WTC11 (cell line): Measurements from ENCODE around the gene SRD5A1. TPM values are rescaled to one million over a fixed set of nuclear protein-coding genes. Genes with fewer than 3 reads are reported as not detected.

Experiments
- ATAC-seq: fragments of 200-7000 bp; cut with Tn5 transposase; 2 replicates; pipeline ENCODE4 v1.10.0; 2021; ENCODE audit warnings: mild to moderate bottlenecking, moderate library complexity
- CTCF ChIA-PET: fragments of 300-600 bp; sonication (Branson Sonifier 250); formaldehyde crosslinking; loops from one replicate; lab custom pipeline; 2021; ENCODE audit warnings: antibody characterized with exemption; lab: Charles Lee
- POLR2A ChIA-PET: fragments of 350-600 bp; sonication (Branson Sonifier 250); formaldehyde crosslinking; loops from one replicate; lab custom pipeline; 2021; ENCODE audit warnings: antibody characterized with exemption; lab: Charles Lee
- DNase-seq: peaks from one replicate; pipeline ENCODE4 v3.0.0; 2021; ENCODE audit warnings: low spot score
- H3K27ac Mint-ChIP-seq: 2 replicates; pipeline ENCODE4 v1.8.0; 2021; ENCODE audit warnings: mixed read lengths
- H3K27me3 Mint-ChIP-seq: 2 replicates; pipeline ENCODE4 v1.8.0; 2021; ENCODE audit warnings: low read depth, mild to moderate bottlenecking, moderate library complexity, mixed read lengths
- H3K36me3 Mint-ChIP-seq: 2 replicates; pipeline ENCODE4 v1.8.0; 2021; ENCODE audit warnings: mixed read lengths
- H3K4me1 Mint-ChIP-seq: 2 replicates; pipeline ENCODE4 v1.8.0; 2022; ENCODE audit warnings: mixed read lengths
- H3K4me3 Mint-ChIP-seq: 2 replicates; pipeline ENCODE4 v1.8.0; 2021; ENCODE audit warnings: mild to moderate bottlenecking, moderate library complexity, mixed read lengths
- H3K9me3 Mint-ChIP-seq: 2 replicates; pipeline ENCODE4 v1.8.0; 2021; ENCODE audit warnings: mixed read lengths
- CREM ChIP-seq: sonication (generic); formaldehyde crosslinking; IDR thresholded peaks from 2 replicates; pipeline ENCODE4 v1.8.1; 2022; ENCODE audit warnings: mild to moderate bottlenecking, missing genetic modification reagents, moderate library complexity
- ETV6 ChIP-seq: sonication (generic); formaldehyde crosslinking; IDR thresholded peaks from 2 replicates; pipeline ENCODE4 v1.8.1; 2022; ENCODE audit warnings: mild to moderate bottlenecking, missing genetic modification reagents
- GABPB1 ChIP-seq: sonication (generic); formaldehyde crosslinking; IDR thresholded peaks from 2 replicates; pipeline ENCODE4 v1.8.1; 2023; ENCODE audit warnings: mild to moderate bottlenecking, missing genetic modification reagents
- MYBL2 ChIP-seq: sonication (generic); formaldehyde crosslinking; IDR thresholded peaks from 2 replicates; pipeline ENCODE4 v1.8.1; 2023; ENCODE audit warnings: mild to moderate bottlenecking, moderate library complexity, missing genetic modification reagents
- SMAD4 ChIP-seq: sonication (generic); formaldehyde crosslinking; IDR thresholded peaks from 2 replicates; pipeline ENCODE4 v1.8.0; 2022; ENCODE audit warnings: mild to moderate bottlenecking, missing genetic modification reagents
- TCF7 ChIP-seq: sonication (generic); formaldehyde crosslinking; IDR thresholded peaks from 2 replicates; pipeline ENCODE4 v1.8.0; 2022; ENCODE audit warnings: mild to moderate bottlenecking, low read depth, missing genetic modification reagents, moderate library complexity
- TEAD1 ChIP-seq: sonication (generic); formaldehyde crosslinking; IDR thresholded peaks from 2 replicates; pipeline ENCODE4 v1.8.0; 2022; ENCODE audit warnings: mild to moderate bottlenecking, missing genetic modification reagents
- ZNF121 ChIP-seq: sonication (generic); formaldehyde crosslinking; IDR thresholded peaks from 2 replicates; pipeline ENCODE4 v1.8.0; 2023; ENCODE audit warnings: missing genetic modification reagents
- ZNF219 ChIP-seq: sonication (generic); formaldehyde crosslinking; IDR thresholded peaks from 2 replicates; pipeline ENCODE4 v1.8.0; 2023; ENCODE audit warnings: missing genetic modification reagents, mild to moderate bottlenecking, borderline replicate concordance
- ZNF232 ChIP-seq: sonication (generic); formaldehyde crosslinking; IDR thresholded peaks from 2 replicates; pipeline ENCODE4 v1.8.0; 2022; ENCODE audit warnings: mild to moderate bottlenecking, missing genetic modification reagents
- ZNF396 ChIP-seq: fragments of 250-450 bp; sonication (Bioruptor Pico); IDR thresholded peaks from 2 replicates; pipeline ENCODE4 v1.8.0; 2021; ENCODE audit warnings: mild to moderate bottlenecking, moderate library complexity, borderline replicate concordance
- ZNF423 ChIP-seq: fragments of 250-450 bp; sonication (Bioruptor Pico); IDR thresholded peaks from 2 replicates; pipeline ENCODE4 v2.1.2; 2022; ENCODE audit warnings: mild to moderate bottlenecking, moderate library complexity
- ZNF671 ChIP-seq: fragments of 250-450 bp; sonication (Bioruptor Pico); IDR thresholded peaks from 2 replicates; pipeline ENCODE4 v1.8.0; 2021; ENCODE audit warnings: mild to moderate bottlenecking
- total RNA-seq: library from RNA; stranded (reverse); gene quantifications from 3 replicates; pipeline ENCODE4 v1.2.3, GENCODE V29; 2021
- TF ChIP-seq, protein P1 (sequence below): fragments of 200-600 bp; IDR thresholded peaks from 2 replicates; pipeline ENCODE4 v1.8.0; 2022; ENCODE audit warnings: antibody characterized with exemption
- TF ChIP-seq, protein P2 (sequence below): sonication (generic); formaldehyde crosslinking; conservative IDR thresholded peaks from 2 replicates; pipeline ENCODE4 v1.8.1; 2023; ENCODE audit warnings: mild to moderate bottlenecking, low read depth, missing genetic modification reagents, moderate library complexity
- TF ChIP-seq, protein P3 (sequence below): fragments of 250-450 bp; sonication (Bioruptor Pico); IDR thresholded peaks from 2 replicates; pipeline ENCODE4 v1.9.0; 2021; ENCODE audit warnings: mild to moderate bottlenecking
- TF ChIP-seq, protein P4 (sequence below): sonication (generic); formaldehyde crosslinking; IDR thresholded peaks from 2 replicates; pipeline ENCODE4 v1.8.1; 2022; ENCODE audit warnings: low read depth, mild to moderate bottlenecking, moderate library complexity, missing genetic modification reagents, borderline replicate concordance
- TF ChIP-seq, protein P5 (sequence below): fragments of 250-450 bp; sonication (Bioruptor Pico); IDR thresholded peaks from 2 replicates; pipeline ENCODE4 v1.8.0; 2021; ENCODE audit warnings: mild to moderate bottlenecking
- TF ChIP-seq, protein P6 (sequence below): sonication (generic); formaldehyde crosslinking; IDR thresholded peaks from 2 replicates; pipeline ENCODE4 v1.8.0; 2022; ENCODE audit warnings: mild to moderate bottlenecking, missing genetic modification reagents
- TF ChIP-seq, protein P7 (sequence below): sonication (generic); formaldehyde crosslinking; IDR thresholded peaks from 2 replicates; pipeline ENCODE4 v1.8.1; 2022; ENCODE audit warnings: low read depth, missing genetic modification reagents, borderline replicate concordance
- TF ChIP-seq, protein P8 (sequence below): sonication (generic); formaldehyde crosslinking; IDR thresholded peaks from 2 replicates; pipeline ENCODE4 v1.8.1; 2022; ENCODE audit warnings: mild to moderate bottlenecking, missing genetic modification reagents, moderate library complexity, borderline replicate concordance
- TF ChIP-seq, protein P9 (sequence below): sonication (generic); formaldehyde crosslinking; IDR thresholded peaks from 2 replicates; pipeline ENCODE4 v1.8.1; 2023; ENCODE audit warnings: mild to moderate bottlenecking, missing genetic modification reagents, moderate library complexity
- TF ChIP-seq, protein P10 (sequence below): sonication (generic); formaldehyde crosslinking; IDR thresholded peaks from 2 replicates; pipeline ENCODE4 v1.8.1; 2022; ENCODE audit warnings: mild to moderate bottlenecking, moderate library complexity, missing genetic modification reagents

SRD5A1 gene
- total RNA-seq, 1 experiment from 2014 or later: 36.9 TPM

DNA sequence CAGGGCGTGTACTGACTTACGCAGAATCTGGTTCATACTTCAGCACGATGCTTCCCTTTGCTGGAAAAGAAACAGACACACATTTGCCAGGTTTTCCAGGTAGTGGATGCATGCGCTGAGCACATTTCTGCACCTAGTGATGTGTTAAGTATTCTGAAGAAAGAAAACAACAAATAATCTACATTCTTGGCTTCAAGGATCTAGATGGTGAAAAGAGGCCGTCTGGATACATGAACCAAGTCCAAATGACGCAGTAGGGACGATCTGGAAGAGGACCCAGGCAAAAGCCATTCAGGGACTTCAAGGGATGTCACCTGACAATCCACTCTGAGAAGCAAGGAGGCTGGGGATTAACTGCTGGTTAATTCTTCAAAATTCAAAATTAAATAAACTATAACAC is 30.8 kb upstream of the SRD5A1 start:
- no peak overlapping the region for H3K27ac Mint-ChIP-seq
- no peak overlapping the region for H3K4me3 Mint-ChIP-seq
- POLR2A ChIA-PET: no interaction called here

DNA sequence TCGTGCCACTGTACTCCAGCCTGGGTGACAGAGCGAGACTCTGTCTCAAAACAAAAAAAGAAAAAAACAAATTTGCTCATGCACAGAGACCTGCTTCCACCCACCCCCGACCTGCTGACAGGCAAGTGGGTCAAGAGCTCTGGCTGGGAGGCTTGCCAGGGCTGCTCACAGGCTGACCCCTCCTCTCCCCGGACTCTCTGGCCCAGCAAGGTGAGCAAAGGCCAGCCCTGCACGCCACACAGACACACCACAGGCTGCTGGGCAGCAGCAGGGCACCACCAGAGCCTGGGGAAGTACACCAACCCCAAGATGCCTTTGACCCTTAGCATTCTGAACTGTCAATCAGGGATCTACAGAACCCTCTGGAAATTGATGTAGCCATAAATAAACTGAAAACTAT is 29.6 kb upstream of the SRD5A1 start:
- POLR2A ChIA-PET: no interaction called here
- Mint-ChIP-seq H3K4me1 (no peaks in the 10 kb centered on the region), H3K4me3 (no peak overlapping the region), H3K9me3 (no peaks in the 10 kb centered on the region), H3K27ac (no peak overlapping the region), H3K36me3 (peaks cover 90% of the 10 kb centered on the region), H3K27me3 (no peaks in the 10 kb centered on the region)
- CTCF ChIA-PET: no interaction called here
- ATAC-seq (no peak), DNase-seq (no peak)
- TF ChIP-seq, protein P1, sequence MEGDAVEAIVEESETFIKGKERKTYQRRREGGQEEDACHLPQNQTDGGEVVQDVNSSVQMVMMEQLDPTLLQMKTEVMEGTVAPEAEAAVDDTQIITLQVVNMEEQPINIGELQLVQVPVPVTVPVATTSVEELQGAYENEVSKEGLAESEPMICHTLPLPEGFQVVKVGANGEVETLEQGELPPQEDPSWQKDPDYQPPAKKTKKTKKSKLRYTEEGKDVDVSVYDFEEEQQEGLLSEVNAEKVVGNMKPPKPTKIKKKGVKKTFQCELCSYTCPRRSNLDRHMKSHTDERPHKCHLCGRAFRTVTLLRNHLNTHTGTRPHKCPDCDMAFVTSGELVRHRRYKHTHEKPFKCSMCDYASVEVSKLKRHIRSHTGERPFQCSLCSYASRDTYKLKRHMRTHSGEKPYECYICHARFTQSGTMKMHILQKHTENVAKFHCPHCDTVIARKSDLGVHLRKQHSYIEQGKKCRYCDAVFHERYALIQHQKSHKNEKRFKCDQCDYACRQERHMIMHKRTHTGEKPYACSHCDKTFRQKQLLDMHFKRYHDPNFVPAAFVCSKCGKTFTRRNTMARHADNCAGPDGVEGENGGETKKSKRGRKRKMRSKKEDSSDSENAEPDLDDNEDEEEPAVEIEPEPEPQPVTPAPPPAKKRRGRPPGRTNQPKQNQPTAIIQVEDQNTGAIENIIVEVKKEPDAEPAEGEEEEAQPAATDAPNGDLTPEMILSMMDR: no peak
- no peak for TF ChIP-seq CREM (CRISPR knock-in tag)
- TF ChIP-seq, protein P2, sequence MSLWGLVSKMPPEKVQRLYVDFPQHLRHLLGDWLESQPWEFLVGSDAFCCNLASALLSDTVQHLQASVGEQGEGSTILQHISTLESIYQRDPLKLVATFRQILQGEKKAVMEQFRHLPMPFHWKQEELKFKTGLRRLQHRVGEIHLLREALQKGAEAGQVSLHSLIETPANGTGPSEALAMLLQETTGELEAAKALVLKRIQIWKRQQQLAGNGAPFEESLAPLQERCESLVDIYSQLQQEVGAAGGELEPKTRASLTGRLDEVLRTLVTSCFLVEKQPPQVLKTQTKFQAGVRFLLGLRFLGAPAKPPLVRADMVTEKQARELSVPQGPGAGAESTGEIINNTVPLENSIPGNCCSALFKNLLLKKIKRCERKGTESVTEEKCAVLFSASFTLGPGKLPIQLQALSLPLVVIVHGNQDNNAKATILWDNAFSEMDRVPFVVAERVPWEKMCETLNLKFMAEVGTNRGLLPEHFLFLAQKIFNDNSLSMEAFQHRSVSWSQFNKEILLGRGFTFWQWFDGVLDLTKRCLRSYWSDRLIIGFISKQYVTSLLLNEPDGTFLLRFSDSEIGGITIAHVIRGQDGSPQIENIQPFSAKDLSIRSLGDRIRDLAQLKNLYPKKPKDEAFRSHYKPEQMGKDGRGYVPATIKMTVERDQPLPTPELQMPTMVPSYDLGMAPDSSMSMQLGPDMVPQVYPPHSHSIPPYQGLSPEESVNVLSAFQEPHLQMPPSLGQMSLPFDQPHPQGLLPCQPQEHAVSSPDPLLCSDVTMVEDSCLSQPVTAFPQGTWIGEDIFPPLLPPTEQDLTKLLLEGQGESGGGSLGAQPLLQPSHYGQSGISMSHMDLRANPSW (CRISPR knock-in tag): no peak
- TF ChIP-seq, protein P3, sequence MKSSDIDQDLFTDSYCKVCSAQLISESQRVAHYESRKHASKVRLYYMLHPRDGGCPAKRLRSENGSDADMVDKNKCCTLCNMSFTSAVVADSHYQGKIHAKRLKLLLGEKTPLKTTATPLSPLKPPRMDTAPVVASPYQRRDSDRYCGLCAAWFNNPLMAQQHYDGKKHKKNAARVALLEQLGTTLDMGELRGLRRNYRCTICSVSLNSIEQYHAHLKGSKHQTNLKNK (CRISPR knock-in tag): no peak
- TF ChIP-seq, protein P4, sequence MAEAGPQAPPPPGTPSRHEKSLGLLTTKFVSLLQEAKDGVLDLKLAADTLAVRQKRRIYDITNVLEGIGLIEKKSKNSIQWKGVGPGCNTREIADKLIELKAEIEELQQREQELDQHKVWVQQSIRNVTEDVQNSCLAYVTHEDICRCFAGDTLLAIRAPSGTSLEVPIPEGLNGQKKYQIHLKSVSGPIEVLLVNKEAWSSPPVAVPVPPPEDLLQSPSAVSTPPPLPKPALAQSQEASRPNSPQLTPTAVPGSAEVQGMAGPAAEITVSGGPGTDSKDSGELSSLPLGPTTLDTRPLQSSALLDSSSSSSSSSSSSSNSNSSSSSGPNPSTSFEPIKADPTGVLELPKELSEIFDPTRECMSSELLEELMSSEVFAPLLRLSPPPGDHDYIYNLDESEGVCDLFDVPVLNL (CRISPR knock-in tag): no peak
- no peak for TF ChIP-seq TEAD1 (CRISPR knock-in tag)
- TF ChIP-seq, protein P5, sequence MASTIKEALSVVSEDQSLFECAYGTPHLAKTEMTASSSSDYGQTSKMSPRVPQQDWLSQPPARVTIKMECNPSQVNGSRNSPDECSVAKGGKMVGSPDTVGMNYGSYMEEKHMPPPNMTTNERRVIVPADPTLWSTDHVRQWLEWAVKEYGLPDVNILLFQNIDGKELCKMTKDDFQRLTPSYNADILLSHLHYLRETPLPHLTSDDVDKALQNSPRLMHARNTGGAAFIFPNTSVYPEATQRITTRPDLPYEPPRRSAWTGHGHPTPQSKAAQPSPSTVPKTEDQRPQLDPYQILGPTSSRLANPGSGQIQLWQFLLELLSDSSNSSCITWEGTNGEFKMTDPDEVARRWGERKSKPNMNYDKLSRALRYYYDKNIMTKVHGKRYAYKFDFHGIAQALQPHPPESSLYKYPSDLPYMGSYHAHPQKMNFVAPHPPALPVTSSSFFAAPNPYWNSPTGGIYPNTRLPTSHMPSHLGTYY: no peak
- no peak for TF ChIP-seq GABPB1 (CRISPR knock-in tag)
- TF ChIP-seq, protein P6, sequence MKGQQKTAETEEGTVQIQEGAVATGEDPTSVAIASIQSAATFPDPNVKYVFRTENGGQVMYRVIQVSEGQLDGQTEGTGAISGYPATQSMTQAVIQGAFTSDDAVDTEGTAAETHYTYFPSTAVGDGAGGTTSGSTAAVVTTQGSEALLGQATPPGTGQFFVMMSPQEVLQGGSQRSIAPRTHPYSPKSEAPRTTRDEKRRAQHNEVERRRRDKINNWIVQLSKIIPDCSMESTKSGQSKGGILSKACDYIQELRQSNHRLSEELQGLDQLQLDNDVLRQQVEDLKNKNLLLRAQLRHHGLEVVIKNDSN: no peak
- no peak for TF ChIP-seq TCF7

More for the DNA sequence above, 30.8 kb upstream of the SRD5A1 start:
- H3K4me1 Mint-ChIP-seq: no peaks in the 10 kb centered on the region
- ATAC-seq (no peak), DNase-seq (no peak)
- no peaks in the 10 kb centered on the region for H3K9me3 Mint-ChIP-seq
- TF ChIP-seq, protein P7, sequence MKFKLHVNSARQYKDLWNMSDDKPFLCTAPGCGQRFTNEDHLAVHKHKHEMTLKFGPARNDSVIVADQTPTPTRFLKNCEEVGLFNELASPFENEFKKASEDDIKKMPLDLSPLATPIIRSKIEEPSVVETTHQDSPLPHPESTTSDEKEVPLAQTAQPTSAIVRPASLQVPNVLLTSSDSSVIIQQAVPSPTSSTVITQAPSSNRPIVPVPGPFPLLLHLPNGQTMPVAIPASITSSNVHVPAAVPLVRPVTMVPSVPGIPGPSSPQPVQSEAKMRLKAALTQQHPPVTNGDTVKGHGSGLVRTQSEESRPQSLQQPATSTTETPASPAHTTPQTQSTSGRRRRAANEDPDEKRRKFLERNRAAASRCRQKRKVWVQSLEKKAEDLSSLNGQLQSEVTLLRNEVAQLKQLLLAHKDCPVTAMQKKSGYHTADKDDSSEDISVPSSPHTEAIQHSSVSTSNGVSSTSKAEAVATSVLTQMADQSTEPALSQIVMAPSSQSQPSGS (CRISPR knock-in tag): no peak
- TF ChIP-seq, protein P8, sequence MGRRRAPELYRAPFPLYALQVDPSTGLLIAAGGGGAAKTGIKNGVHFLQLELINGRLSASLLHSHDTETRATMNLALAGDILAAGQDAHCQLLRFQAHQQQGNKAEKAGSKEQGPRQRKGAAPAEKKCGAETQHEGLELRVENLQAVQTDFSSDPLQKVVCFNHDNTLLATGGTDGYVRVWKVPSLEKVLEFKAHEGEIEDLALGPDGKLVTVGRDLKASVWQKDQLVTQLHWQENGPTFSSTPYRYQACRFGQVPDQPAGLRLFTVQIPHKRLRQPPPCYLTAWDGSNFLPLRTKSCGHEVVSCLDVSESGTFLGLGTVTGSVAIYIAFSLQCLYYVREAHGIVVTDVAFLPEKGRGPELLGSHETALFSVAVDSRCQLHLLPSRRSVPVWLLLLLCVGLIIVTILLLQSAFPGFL: no peak
- TF ChIP-seq ZNF396: no peak
- TF ChIP-seq, protein P5: no peak
- TF ChIP-seq, protein P9, sequence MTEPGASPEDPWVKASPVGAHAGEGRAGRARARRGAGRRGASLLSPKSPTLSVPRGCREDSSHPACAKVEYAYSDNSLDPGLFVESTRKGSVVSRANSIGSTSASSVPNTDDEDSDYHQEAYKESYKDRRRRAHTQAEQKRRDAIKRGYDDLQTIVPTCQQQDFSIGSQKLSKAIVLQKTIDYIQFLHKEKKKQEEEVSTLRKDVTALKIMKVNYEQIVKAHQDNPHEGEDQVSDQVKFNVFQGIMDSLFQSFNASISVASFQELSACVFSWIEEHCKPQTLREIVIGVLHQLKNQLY (CRISPR knock-in tag): no peak
- no peak for TF ChIP-seq ZNF219
- TF ChIP-seq ZNF423 (CRISPR knock-in tag): no peak
- TF ChIP-seq, protein P10, sequence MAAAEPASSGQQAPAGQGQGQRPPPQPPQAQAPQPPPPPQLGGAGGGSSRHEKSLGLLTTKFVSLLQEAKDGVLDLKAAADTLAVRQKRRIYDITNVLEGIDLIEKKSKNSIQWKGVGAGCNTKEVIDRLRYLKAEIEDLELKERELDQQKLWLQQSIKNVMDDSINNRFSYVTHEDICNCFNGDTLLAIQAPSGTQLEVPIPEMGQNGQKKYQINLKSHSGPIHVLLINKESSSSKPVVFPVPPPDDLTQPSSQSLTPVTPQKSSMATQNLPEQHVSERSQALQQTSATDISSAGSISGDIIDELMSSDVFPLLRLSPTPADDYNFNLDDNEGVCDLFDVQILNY (CRISPR knock-in tag): no peak
- TF ChIP-seq ZNF671 (CRISPR knock-in tag): no peak
- TF ChIP-seq ZNF232: no peak
- TF ChIP-seq MYBL2 (CRISPR knock-in tag): no peak
- TF ChIP-seq ZNF121 (CRISPR knock-in tag): no peak
- TF ChIP-seq ETV6: no peak
- TF ChIP-seq SMAD4: no peak
- no peaks in the 10 kb centered on the region for H3K27me3 Mint-ChIP-seq
- peaks cover 91% of the 10 kb centered on the region for H3K36me3 Mint-ChIP-seq
- CTCF ChIA-PET: no interaction called here
